Endometrial microvascular endothelial cells (primary cell): ENCODE results near the gene ABCG2. TPM values are rescaled to one million over a fixed set of nuclear protein-coding genes. Genes with fewer than 3 reads are reported as not detected.

Experiments
- in situ Hi-C: cut with HindIII; loops from 2 replicates; pipeline ENCODE4 v1.10.0; 2017; ENCODE audit warnings: low sequenced_read_pairs, low pct_unique_long_range_greater_than_20kb; ENCODE audit errors: inconsistent ontology term
- total RNA-seq: library from RNA; depleted of rRNA; stranded (reverse); fragments of >200 nt; gene quantifications from one replicate; pipeline ENCODE4 v1.2.3, GENCODE V29; 2015; ENCODE audit errors: inconsistent ontology term

The ABCG2 gene
- total RNA-seq: 8.9 TPM

DNA sequence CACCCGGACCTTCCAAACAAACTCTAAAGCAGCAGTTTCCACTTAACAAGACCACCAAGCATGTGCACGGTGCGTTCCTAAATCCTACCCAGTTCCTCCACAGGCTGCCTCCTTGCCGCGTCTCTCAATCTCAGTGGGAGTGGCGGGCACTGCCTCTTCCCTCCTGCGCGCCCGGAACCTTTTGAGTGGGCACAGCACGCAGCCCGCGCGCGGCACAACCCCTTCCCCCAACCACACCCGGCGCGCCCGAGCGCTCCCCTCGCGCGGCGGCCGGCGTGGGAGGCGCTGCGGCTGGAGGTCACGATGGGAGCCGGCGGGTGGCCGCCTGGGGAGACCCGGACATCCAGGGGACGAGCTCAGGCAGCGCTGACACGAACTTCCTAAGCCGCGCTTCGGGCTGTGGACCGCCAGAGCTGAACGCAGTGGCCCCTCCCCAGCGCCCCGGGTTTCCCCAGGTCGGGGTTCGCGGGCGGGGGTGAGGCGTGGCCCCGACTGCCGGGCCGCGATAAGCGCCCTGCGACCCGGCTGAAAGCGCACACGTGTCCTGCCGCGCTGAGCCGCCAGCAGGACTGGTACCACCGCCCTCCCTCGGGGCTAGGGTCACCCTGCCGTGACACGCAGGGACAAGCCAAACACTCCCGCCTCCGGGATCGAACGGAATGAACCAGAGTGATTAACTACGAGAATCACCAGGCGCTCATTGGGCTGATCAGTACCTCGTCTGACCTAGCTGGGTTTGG lies at the start of gene ABCG2:
TSS of gene ABCG2 (minus strand) at position 151 of the 740 bp plus-strand sequence. CDS start 18,644 bp downstream, outside the sequence.
- in situ Hi-C loops: no loop called here

GRCh38 chr4:88208156-88208555 lies 49.7 kb upstream of the ABCG2 start:
- in situ Hi-C loops: loop anchor here (25.0 kb wide), 1 partner anchor 146 kb away; no protein-coding TSS in a partner anchor

DNA sequence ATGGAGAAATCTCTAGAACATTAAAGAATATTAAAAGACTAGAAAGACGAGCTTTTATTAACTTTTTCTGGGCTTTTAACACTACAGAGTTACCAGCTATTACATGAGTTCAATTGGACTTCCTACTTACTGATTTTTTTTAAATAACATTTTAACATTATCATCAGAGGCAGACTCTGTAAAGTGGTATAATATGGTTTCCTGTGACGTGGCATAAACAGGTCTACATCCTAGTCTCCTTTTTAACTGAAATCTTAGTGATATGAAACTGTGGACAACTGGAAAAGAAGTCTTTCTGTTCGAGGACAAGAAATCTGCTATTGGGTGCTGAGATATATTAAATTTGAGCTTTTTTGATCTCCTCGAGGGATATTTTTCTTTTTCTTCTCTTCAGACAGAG lies 48.7 kb upstream of the ABCG2 start:
- in situ Hi-C loops: loop anchor here (25.0 kb wide), 1 partner anchor 145 kb away; no protein-coding TSS in a partner anchor

DNA sequence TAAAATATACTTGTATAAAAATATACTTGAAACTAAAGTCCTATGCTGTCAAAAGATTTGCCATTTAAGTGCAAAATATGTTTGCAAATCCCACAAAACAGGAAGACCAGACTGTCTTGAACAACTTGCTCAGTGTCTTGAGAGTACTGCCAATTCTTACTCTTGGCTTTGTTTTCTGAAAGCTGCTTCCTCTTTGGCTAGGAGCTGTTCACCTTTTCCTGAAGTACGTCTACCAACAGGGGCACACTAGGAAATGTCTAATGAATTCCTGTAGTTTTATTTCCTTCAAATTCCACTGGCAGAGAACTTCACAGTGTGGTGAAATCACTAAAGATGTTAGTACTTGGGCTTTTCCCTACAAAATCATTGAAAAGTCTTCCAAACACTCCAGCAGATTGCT lies 46.4 kb upstream of the ABCG2 start:
- in situ Hi-C loops: loop anchor here (25.0 kb wide), 1 partner anchor 143 kb away; no protein-coding TSS in a partner anchor

GRCh38 chr4:88202443-88202842 lies 44.0 kb upstream of the ABCG2 start:
- in situ Hi-C loops: loop anchor here (25.0 kb wide), 1 partner anchor 140 kb away; no protein-coding TSS in a partner anchor

DNA sequence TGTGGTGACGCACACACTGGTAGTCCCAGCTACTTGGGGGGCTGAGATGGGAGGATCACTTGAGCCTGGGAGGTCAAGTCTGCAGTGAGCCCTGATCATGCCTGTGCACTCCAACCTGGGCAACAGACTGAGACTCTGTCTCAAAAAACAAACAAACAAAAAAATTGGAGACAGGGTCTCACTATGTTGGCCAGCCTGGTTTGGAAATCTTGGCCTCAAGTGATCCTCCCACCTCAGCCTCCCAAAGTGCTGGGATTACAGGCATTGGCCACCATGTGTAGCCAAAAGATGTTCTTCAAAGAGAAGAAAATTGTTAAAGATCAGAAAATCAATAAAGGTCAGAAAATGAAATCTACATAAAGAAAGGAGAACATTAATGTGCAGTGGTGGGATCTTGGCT lies 41.7 kb upstream of the ABCG2 start:
- in situ Hi-C loops: loop anchor here (25.0 kb wide), 1 partner anchor 138 kb away; no protein-coding TSS in a partner anchor

DNA sequence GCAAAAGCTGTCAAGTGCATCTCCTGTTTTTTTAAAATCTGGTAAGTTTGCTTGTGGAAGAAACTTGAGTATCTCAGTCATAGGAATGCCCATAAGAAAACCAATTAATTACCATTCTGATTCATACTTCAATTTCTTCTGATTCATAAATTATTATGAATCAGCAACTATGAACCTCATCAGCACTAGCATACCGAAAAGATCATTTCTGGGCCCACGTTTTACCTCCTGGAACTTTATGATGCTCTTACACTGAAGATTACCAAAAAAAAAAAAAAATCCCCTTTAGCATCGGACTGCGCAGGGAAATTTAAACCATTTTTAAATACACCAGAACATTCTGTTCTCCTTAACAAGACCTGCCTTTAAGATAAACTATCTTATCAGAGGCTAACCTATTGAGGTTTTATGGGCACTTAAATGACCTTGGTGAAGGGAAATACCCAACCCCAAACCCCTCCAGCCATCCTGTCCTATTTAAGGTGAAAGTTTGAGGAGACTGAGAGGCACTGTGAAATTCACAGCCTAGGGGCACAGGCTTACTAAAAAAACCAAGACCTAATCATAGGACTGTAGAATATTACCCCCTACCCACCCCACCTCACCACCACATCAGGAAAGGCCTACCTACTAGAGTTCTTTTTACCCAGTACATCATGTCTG lies 38.2 kb upstream of the ABCG2 start:
- in situ Hi-C loops: no loop called here

DNA sequence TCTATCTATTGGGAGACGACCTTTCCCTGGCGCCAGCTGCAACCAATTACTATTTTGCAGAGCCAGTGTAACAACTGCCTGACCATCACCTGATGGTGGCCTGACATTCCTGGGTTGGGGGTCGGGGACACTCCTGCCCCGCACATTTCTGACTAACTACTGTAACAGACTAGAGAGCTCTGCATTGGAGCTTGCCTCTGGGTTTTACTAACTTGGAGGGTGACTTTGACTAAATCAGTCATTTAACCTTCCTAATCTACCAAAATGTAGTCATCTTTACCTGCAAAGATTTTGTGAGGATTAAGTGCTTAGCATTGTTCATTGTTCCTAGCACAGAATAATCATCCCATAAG lies 37.5 kb upstream of the ABCG2 start:
- in situ Hi-C loops: no loop called here

DNA sequence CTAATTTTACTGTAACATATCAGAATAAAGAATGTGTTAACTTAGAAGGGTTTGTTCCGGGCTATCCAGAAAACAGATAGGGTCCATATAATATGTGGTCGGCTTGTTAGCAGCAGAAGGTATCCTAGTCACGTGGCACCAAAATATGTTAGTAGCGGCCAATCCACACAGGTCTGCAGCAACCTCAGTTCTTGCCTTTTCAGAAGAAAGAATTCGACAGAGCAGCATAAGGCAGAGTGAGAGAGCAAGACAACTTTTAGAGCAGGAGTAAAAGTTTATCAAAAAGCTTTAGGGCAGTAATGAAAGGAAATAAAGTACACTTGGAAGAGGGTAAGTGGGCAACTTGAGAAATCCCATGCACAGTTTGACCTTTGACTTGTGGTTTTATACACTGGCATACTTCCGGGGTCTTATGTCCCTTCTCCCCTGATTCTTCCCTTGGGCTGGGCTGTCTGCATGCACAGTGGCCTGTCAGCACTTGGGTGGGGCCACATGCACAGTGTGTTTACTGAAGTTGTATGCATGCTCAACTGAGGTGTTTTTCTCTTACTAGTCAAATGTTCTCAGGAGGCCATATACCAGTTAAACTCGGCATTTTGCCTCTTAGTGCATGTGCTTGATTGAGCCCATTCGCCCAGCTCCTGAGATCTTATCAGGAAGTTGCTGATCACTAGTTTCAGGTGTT lies 37.0 kb upstream of the ABCG2 start:
- in situ Hi-C loops: no loop called here

GRCh38 chr4:88191404-88191803 lies 33.0 kb upstream of the ABCG2 start:
- in situ Hi-C loops: no loop called here

GRCh38 chr4:88189881-88190585 lies 31.6 kb upstream of the ABCG2 start:
- in situ Hi-C loops: no loop called here

DNA sequence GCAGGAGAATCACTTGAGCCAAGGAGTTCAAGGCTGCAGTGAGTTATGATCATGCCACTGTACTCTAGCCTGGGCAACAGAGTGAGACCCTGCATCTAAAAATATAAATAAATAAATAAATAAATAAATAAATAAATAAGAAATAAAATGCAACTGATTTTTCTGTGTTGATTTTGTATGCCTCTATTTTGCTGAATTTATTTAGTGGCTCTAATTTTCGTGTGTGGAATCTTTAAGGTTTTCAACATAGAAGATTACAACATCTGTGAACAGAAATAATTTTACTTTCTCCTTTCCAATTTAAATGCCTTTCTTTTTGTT lies 30.9 kb upstream of the ABCG2 start:
- in situ Hi-C loops: no loop called here

DNA sequence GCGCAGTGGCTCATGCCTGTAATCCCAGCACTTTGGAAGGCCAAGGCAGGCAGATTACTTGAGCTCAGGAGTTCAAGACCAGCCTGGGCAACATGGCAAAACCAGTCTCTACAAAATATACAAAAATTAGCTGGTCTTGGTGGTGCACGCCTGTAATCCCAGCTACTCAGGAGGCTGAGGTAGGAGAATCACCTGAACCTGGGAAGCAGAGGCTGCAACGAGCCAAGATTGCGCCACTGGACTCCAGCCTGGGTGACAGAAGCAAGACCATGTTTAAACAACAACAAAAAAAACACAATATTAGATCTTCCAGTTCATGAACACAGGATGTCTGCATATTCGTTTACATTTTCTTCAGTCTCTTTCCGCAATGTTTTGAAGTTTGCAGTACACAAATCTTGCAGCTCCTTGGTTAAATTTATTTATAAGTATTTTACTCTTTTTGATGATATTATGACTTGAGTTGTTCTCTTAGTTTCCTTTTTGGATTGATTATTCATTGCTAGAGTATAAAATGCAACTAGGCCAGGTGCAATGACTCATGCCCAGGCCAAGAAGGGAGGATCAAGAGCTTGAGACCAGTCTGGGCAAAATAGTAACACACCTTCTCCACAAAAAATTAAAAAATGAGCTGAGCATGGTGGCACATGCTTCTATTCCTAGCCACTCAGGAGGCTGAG lies 30.4 kb upstream of the ABCG2 start:
- in situ Hi-C loops: no loop called here

- in situ Hi-C loops: no loop called here
These were observed 29.3 kb upstream of the ABCG2 start for GRCh38 chr4:88187766-88188165.

DNA sequence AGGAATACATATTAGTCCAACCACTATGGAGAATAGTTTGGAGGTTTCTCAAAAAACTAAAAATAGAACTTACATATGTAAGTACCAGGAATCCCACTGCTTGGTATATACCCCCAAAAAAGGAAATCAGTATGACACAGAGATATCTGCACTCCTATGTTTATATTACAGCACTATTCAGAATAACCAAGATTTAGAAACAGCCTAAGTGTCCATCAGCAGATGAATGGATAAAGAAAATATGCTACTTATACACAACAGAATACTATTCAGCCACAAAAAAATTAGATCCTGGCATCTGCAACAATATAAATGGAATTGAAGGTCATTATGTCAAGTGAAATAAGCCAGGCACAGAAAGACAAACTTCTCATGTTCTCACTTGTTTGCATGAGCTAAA lies 27.5 kb upstream of the ABCG2 start:
- in situ Hi-C loops: no loop called here

DNA sequence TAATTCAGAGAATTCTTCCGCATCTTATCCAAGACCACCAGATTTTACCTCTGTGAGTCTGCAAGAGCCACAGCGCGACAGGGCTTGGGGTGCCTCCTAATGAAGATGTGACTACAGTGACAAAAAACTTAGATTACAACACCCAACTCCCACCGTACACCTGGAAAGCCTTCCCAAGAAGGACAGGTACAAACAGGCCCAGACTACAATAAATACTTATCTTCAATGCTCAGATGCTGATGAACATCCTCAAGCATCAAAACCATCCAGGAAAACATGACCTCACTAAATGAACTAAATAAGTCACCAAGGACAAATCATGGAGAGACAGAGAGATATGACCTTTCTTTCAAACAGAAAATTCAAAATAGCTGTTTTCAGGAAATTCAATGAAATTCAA lies 20.8 kb upstream of the ABCG2 start:
- in situ Hi-C loops: no loop called here

GRCh38 chr4:88178626-88179231 lies 20.3 kb upstream of the ABCG2 start:
- in situ Hi-C loops: no loop called here

DNA sequence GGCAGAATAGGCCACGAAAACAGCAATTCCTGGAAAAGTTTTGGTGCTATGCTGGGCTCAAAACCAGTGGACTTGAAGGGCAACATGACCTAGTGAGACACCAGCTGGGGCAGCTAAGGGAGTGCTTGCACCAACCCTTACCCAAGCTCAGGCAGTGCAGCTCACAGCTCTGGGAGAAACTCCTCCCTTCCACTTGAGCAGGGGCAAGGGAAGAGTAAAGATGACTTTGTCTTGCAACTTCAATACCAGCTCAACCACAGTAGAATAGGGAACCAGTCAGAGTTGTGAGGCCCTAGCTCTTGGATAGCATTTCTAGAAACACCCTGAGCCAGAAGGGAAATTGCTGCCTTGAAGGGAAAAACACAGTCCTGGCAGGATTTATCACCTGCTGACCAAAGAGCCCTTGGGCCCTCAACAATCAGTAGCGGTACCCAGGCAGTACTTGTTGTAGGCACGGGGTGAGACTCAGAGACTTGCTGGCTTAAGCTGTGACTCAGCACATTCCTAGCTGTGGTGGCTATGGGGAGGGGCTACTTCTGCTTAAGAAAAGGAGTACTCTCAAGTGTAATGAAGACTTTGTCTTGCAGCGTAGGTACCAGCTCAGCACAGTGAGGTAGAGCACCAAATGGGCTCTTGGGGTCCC lies 19.7 kb upstream of the ABCG2 start:
- in situ Hi-C loops: no loop called here
